Vagina (tissue), 2 donors: ENCODE results near the gene DPP3. TPM values are rescaled to one million over a fixed set of nuclear protein-coding genes. Genes with fewer than 3 reads are reported as not detected.

Source experiments
- DNase-seq, 2 donors: peaks; one replicate each; pipeline ENCODE4 v3.0.0-alpha.2; 2017; ENCODE audit errors: extremely low spot score in 2 of 2
- H3K27ac ChIP-seq: fragments of 200-600 bp; sonication (generic); one replicate; pipeline ENCODE4 v1.5.1; 2019
- H3K27me3 ChIP-seq: fragments of 200-600 bp; sonication (generic); one replicate; pipeline ENCODE4 v1.5.1; 2019
- H3K36me3 ChIP-seq, 2 donors: fragments of 200-600 bp; sonication (generic); one replicate each; pipeline ENCODE4 v1.5.1; 2017 to 2019
- H3K4me1 ChIP-seq: fragments of 200-600 bp; sonication (generic); one replicate; pipeline ENCODE4 v1.5.1; 2019
- H3K4me3 ChIP-seq, 2 donors: fragments of 200-600 bp; sonication (generic); 1 replicate in 1 of 2; 2 replicates in 1 of 2; pipeline ENCODE4 v1.5.1; 2016 to 2019
- H3K9me3 ChIP-seq: fragments of 200-600 bp; sonication (generic); one replicate; pipeline ENCODE4 v1.5.1; 2019
- POLR2A ChIP-seq, 2 donors: fragments of 450-650 bp; IDR thresholded peaks; one replicate each; pipeline ENCODE4 v1.6.1; 2017; ENCODE audit warnings: antibody characterized with exemption in 2 of 2, mild to moderate bottlenecking in 2 of 2, moderate library complexity in 2 of 2
- POLR2AphosphoS5 ChIP-seq, 2 donors: sonication (generic); formaldehyde crosslinking; IDR thresholded peaks; one replicate each; pipeline ENCODE4 v1.9.0; 2017; ENCODE audit warnings: antibody characterized with exemption in 2 of 2, mild to moderate bottlenecking in 2 of 2, low read depth in 1 of 2; ENCODE audit not compliant: insufficient read depth in 1 of 2
- intact Hi-C: fragments of 100-400 bp; cut with DNase I; formaldehyde crosslinking; loops from one replicate; pipeline ENCODE4 v1.15.1; 2023
- total RNA-seq: library from RNA; depleted of rRNA; stranded (reverse); fragments of >200 nt; gene quantifications from one replicate; pipeline ENCODE4 v1.2.3, GENCODE V29; 2016
- TF ChIP-seq, protein P1 (sequence below), 3 experiments: fragments of 450-650 bp in 2 of 3; fragments of 200-600 bp in 1 of 3; sonication (generic) in 1 of 3; IDR thresholded peaks; one replicate each; pipeline ENCODE4 v1.5.1; 2017 to 2019; ENCODE audit warnings: antibody characterized with exemption in 3 of 3, mild to moderate bottlenecking in 2 of 3, moderate library complexity in 2 of 3

The DPP3 gene
- total RNA-seq, 1 donor from 2014 or later, result 10.8 TPM

DNA sequence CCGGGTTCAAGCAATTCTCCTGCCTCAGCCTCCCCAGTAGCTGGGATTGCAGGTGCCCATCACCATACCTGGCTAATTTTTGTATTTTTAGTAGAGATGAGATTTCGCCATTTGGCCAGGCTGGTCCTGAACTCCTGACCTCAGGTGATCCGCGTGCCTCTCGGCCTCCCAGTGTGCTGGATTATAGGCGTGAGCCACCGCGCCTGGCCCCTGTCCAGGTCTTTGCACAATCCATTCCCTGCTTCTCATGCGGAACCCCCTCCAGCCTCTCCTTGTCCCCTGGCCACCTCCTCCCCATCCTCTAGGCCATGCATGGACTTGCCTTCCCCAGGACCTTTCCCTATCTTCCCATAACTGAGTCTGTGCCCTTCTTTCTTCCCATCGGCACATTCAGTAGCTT lies 8.7 kb downstream of the DPP3 start:
- intact Hi-C loops, result no loop called here
- Histone ChIP-seq H3K27ac (no peak overlapping the region), H3K27me3 (no peaks in the 10 kb centered on the region), H3K4me1 (no peaks in the 10 kb centered on the region), H3K36me3 (peaks cover 0 to 20% of the 10 kb centered on the region in 2 donors), H3K9me3 (no peaks in the 10 kb centered on the region), H3K4me3 (no peak overlapping the region)
- TF ChIP-seq, protein P1, sequence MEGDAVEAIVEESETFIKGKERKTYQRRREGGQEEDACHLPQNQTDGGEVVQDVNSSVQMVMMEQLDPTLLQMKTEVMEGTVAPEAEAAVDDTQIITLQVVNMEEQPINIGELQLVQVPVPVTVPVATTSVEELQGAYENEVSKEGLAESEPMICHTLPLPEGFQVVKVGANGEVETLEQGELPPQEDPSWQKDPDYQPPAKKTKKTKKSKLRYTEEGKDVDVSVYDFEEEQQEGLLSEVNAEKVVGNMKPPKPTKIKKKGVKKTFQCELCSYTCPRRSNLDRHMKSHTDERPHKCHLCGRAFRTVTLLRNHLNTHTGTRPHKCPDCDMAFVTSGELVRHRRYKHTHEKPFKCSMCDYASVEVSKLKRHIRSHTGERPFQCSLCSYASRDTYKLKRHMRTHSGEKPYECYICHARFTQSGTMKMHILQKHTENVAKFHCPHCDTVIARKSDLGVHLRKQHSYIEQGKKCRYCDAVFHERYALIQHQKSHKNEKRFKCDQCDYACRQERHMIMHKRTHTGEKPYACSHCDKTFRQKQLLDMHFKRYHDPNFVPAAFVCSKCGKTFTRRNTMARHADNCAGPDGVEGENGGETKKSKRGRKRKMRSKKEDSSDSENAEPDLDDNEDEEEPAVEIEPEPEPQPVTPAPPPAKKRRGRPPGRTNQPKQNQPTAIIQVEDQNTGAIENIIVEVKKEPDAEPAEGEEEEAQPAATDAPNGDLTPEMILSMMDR (IDR thresholded peaks at IDR 0.05), result no peak
- TF ChIP-seq POLR2AphosphoS5 (IDR thresholded peaks at IDR 0.05; ENCODE audit: insufficient read depth in 1 of 2, low read depth in 1 of 2) (no peak), POLR2A (IDR thresholded peaks at IDR 0.05) (no peak)
- DNase-seq, result no peak

DNA sequence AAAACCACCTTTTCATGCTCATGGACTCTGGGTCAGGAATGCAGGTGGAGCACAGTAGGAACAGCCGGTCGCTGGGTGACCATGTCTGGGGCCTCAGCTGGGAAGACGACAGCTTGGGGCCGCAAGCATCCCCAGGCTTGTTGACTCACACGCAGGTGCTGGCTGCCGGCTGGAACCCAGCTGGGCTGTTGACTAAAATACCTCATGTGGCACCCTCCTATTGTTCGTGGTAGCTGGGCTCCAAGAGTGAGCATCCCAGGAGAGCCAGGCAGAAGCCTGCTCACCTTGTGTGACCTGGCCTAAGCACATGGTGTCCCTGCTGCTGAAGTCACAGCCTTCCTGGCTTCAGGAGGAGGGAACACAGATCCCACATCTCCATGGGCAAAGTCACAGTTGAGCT lies 9.4 kb downstream of the DPP3 start:
- intact Hi-C loops, result no loop called here
- H3K4me3 ChIP-seq, result no peak overlapping the region
- H3K4me1 ChIP-seq, result no peaks in the 10 kb centered on the region
- H3K36me3 ChIP-seq, result peaks cover 0 to 20% of the 10 kb centered on the region in 2 donors
- no peak for TF ChIP-seq POLR2A (IDR thresholded peaks at IDR 0.05)
- TF ChIP-seq, protein P1 (IDR thresholded peaks at IDR 0.05), result no peak
- H3K9me3 ChIP-seq, result no peaks in the 10 kb centered on the region
- no peak for DNase-seq
- H3K27me3 ChIP-seq, result no peaks in the 10 kb centered on the region
- no peak overlapping the region for H3K27ac ChIP-seq

DNA sequence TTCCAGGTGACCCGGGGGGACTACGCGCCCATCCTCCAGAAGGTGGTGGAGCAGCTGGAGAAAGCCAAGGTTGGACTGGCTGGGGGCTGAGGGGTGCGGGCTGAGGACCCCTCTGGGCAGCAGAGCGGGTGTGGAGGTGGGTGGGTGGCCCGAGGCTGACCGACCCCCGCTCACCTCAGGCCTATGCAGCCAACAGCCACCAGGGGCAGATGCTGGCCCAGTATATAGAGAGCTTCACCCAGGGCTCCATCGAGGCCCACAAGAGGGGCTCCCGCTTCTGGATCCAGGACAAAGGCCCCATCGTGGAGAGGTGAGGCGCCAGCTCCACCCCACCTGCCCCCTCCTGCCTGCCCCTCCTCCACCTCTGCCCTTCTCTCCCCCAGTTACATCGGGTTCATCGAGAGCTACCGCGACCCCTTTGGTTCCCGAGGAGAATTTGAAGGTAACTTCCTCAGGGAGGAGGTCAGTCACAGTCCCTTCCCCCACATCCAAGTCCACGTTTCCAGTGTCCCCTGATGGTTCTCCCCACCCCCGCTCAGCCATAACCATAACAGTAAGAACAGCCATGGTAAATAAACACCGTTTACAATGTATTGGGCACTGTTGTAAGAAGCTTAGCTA lies 11.2 kb downstream of the DPP3 start:
- intact Hi-C loops, result no loop called here
- no peak overlapping the region for H3K27ac ChIP-seq
- DNase-seq, result no peak
- no peaks in the 10 kb centered on the region for H3K4me1 ChIP-seq
- TF ChIP-seq POLR2AphosphoS5 (IDR thresholded peaks at IDR 0.05; ENCODE audit: insufficient read depth in 1 of 2, low read depth in 1 of 2) (no peak), POLR2A (IDR thresholded peaks at IDR 0.05) (no peak)
- TF ChIP-seq, protein P1 (IDR thresholded peaks at IDR 0.05), result no peak
- H3K9me3 ChIP-seq, result no peaks in the 10 kb centered on the region
- H3K4me3 ChIP-seq, result no peak overlapping the region
- H3K36me3 ChIP-seq, result peaks cover 0 to 20% of the 10 kb centered on the region in 2 donors
- H3K27me3 ChIP-seq, result no peaks in the 10 kb centered on the region

DNA sequence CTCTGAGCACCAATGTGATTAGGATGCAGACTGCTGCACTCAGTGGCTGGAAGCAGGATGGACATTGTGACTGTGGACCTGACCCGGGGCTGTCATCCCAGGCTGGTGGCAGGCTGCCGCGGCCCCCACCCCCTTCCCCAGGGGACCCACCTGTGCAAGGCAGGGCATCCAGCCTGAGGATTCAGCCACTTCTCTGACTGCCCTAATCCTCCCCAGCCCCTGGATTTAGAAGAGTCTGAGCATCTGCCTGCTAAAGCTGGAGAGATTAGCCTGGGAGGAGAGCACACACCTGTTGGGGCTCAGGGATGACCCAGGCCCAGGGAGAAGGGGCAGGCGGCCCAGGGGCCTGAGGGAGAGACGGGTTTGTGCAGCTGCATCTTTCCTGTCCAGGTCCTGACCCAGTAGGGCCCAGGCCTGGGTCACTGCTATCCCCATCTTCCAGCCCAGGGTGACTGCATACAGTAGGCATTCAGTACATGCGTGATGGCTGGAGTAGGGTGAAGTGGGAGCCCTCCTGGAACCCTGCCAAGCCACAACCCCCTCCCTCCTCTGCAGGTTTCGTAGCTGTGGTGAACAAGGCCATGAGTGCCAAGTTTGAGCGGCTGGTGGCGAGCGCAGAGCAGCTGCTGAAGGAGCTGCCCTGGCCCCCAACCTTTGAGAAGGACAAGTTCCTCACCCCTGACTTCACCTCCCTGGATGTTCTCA lies 12.1 kb downstream of the DPP3 start:
- Histone ChIP-seq H3K36me3 (peaks cover 0 to 22% of the 10 kb centered on the region in 2 donors), H3K27me3 (no peaks in the 10 kb centered on the region), H3K4me3 (no peak overlapping the region), H3K4me1 (no peaks in the 10 kb centered on the region), H3K27ac (no peak overlapping the region), H3K9me3 (no peaks in the 10 kb centered on the region)
- TF ChIP-seq POLR2A (IDR thresholded peaks at IDR 0.05) (no peak), POLR2AphosphoS5 (IDR thresholded peaks at IDR 0.05; ENCODE audit: insufficient read depth in 1 of 2, low read depth in 1 of 2) (no peak)
- TF ChIP-seq, protein P1 (IDR thresholded peaks at IDR 0.05), result no peak
- DNase-seq, result no peak
- intact Hi-C loops, result no loop called here

DNA sequence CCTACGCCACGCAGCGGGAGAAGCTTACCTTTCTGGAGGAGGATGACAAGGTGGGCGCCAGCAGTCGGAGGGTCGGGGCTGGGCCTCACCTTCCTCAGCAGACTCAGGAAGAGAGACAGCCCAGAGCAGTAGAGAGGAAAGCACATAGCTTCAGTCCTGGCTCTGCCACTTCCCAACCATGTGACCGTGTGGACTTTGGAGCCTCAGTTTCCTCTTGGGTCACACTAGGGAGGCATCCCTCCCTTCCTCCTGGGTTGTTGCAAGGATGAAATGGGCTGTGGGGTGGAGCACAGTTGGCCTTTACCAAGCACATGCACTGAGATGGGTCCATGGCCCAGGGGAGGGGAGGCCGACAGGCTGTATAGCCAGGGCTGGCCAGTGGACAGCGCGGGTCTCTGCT lies 12.9 kb downstream of the DPP3 start:
- Histone ChIP-seq H3K27me3 (no peaks in the 10 kb centered on the region), H3K9me3 (no peaks in the 10 kb centered on the region), H3K36me3 (peaks cover 0 to 21% of the 10 kb centered on the region in 2 donors), H3K4me3 (no peak overlapping the region), H3K27ac (no peak overlapping the region), H3K4me1 (no peaks in the 10 kb centered on the region)
- TF ChIP-seq POLR2AphosphoS5 (IDR thresholded peaks at IDR 0.05; ENCODE audit: insufficient read depth in 1 of 2, low read depth in 1 of 2) (no peak), POLR2A (IDR thresholded peaks at IDR 0.05) (no peak)
- TF ChIP-seq, protein P1 (IDR thresholded peaks at IDR 0.05), result no peak
- intact Hi-C loops, result no loop called here
- DNase-seq, result no peak
